Astrocyte of the cerebellum (primary cell): ENCODE data around the gene DOCK6.

Source experiments
- DNase-seq: peaks from one replicate; pipeline ENCODE4 v3.0.0-alpha.2; 2011; ENCODE audit warnings: low read depth
- H3K4me3 ChIP-seq: 2 replicates; pipeline ENCODE4 v1.5.1; 2011; ENCODE audit warnings: mild to moderate bottlenecking, low read depth, low read length, moderate library complexity
- in situ Hi-C: cut with HindIII; loops from 2 replicates; pipeline ENCODE4 v1.10.0; 2017; ENCODE audit warnings: low sequenced_read_pairs
- TF ChIP-seq, protein P1 (sequence below): IDR thresholded peaks from 2 replicates; pipeline ENCODE4 v1.5.1; 2012; ENCODE audit warnings: low read length, low read depth, moderate library complexity, mild to moderate bottlenecking; ENCODE audit errors: missing control alignments

The DOCK6 gene

DNA sequence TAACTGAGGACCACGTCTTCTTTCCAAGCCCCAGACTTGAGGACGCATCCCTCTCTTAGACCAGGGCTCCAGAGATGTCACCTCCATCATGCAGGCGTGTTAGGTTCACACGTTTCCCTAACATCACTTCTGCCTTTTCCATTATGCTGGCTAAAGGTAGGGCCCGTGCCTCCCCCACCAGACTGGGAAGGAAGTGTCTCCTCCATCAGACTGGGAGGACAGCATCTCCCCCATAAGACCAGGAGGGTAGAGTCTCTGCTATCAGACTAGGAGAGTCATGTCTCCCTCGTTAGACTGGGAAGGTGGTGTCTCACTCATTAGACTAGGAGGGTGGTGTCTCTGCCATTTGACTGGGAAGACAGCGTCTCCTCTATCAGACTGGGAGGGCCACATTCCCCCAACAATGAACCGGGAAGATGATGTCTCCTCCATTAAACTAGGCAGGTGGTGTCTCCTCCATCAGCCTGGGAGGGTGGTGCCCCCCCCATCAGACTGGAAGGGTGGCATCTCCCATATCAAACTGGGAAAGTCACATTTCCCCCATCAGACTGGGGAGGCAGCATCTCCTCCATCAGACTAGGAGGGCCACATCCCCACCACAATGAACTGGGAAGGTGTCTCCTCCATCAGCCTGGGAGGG lies 88.7 kb downstream of the DOCK6 start:
- TF ChIP-seq, protein P1, sequence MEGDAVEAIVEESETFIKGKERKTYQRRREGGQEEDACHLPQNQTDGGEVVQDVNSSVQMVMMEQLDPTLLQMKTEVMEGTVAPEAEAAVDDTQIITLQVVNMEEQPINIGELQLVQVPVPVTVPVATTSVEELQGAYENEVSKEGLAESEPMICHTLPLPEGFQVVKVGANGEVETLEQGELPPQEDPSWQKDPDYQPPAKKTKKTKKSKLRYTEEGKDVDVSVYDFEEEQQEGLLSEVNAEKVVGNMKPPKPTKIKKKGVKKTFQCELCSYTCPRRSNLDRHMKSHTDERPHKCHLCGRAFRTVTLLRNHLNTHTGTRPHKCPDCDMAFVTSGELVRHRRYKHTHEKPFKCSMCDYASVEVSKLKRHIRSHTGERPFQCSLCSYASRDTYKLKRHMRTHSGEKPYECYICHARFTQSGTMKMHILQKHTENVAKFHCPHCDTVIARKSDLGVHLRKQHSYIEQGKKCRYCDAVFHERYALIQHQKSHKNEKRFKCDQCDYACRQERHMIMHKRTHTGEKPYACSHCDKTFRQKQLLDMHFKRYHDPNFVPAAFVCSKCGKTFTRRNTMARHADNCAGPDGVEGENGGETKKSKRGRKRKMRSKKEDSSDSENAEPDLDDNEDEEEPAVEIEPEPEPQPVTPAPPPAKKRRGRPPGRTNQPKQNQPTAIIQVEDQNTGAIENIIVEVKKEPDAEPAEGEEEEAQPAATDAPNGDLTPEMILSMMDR: no peak
- in situ Hi-C loops: no loop called here
- DNase-seq: no peak
- no peak overlapping the region for H3K4me3 ChIP-seq

DNA sequence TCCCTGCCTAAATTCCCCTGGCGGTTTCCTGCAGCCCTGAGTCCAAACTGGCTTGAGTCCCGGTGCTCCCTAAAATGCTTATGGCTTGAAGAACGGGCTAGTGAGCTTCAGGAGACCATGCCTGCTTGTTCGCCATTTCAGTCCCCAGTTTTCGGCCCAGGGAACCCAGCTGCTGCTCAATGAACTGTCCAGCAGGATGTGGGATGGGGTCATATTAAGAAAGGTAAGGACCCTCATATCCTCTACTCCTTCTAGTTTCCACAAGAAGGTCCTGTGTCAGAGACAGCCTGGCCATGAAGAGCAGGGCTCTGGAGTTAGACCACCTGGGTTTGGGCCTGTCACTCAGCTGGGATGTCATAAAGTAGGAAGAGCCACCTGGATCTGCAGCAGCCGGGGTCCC lies 89.7 kb downstream of the DOCK6 start:
- in situ Hi-C loops: no loop called here
- TF ChIP-seq, protein P1: no peak
- no peak for DNase-seq
- H3K4me3 ChIP-seq: no peak overlapping the region

DNA sequence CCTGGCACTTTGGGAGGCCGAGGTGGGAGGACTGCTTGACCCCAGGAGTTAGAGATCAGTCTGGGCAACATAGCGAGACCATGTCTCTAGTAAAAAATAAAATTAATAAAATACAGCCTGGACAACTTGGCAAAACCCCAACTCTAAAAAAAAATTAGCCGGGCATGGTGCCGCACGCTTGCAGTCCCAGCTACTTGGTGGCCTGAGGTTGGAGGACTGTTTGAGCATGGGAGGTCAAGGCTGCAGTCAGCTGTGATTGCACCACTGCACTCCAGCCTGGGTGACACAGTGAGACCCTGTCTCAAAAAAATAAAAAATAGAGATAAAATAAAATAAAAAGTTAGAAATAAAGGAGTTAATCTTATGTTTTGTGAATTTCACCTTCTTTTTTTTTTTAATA lies 91.2 kb downstream of the DOCK6 start:
- DNase-seq: no peak
- TF ChIP-seq, protein P1: no peak
- in situ Hi-C loops: no loop called here
- no peak overlapping the region for H3K4me3 ChIP-seq

DNA sequence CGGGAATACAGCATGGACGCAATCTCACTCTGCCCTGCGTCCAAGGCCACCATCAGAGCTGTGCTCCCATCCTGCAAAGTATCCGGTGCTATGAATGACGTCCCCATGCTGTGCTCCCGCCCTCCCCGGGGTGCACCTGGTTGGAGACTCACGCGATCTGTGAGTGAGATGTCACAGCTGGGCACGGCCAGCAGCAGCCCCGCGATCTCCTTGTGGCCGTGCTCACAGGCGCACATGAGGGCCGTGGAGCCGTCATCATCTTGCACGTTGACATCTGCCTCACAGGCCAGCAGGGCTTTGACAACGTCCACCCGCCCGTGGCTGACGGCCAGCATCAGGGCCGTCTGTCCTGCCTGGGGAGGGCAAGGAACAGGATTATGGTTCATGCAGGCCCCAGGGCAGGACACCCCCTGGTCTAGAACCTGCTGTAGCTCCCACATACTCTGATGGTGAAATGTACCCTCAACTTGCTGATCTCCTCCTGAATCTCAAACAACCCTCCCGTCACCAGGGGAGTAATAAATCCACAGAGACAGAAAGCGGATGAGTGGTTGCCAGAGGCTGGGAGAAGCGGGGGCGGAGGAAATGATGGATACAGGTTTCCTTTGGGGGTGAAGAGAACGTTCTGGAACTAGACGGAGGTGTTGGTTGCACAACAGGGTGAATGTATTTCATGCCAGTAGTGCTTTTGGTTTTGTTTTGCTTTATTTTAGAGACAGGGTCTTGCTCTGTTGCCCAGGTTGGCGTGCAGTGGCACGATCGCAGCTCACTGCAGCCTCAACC lies 92.2 kb downstream of the DOCK6 start:
- TF ChIP-seq, protein P1: no peak
- in situ Hi-C loops: no loop called here
- no peak overlapping the region for H3K4me3 ChIP-seq
- no peak for DNase-seq

DNA sequence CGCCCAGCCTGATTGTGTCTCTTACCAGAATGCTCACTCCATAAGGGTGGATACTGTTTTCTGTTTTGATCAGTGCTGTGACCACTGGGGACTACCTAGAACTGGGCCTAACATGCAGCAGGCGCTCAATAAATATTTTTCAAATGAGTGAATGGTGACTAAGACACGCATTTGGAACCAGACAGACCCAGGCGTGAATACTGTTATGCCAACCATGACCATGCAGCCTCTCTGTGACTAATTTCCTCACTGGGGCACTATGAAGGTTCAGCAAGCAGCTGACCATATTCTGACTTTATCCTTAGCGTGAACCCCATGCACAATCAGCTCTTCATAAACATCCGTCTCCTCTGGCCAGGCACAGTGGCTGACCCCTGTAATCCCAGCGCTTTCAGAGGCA lies 93.8 kb downstream of the DOCK6 start:
- TF ChIP-seq, protein P1: no peak
- in situ Hi-C loops: no loop called here
- no peak overlapping the region for H3K4me3 ChIP-seq
- peak; percentile 53 for DNase-seq

DNA sequence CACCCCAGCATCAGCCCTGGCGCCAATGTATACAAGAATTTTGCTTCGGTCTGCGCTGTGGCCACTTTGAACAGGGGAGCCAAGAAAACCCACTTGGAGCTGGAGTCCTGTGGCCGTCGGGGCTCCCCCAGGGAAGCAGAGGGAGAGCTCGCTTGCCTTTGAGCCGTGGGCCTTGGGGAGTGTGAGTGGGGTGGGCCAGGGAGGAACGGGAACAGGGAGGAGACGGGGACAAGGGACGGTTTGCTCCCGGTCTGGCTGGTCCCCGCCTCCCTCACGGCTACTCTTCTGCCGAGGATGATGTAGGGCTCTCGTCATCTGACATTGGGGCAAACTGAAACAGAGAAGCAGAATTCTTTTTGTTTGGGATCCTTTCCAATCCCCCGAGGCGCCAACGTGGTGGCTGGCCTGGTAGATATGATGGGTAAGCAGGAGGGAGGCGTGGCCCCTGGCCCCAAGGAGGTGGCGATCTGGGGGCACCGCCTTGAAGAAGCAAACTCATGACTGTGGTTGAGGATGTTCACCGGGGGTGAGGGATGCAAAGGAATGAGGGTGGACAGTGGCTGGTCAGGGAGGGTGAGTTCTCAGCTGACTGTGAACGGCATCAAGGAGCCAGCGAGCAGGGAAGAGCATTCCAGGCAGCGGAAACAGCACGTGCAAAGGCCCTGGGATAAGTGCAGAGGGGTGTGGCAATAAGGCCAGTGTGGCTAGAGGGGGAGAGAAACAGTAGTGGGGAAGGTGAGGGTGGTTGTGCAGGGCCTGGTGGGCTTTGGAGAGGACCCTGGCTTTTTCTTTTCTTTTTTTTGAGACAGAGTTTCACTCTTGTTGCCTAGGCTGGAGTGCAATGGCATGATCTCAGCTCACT lies 95.8 kb downstream of the DOCK6 start:
- TF ChIP-seq, protein P1: no peak
- no peak for DNase-seq

More for the DNA sequence above, 95.8 kb downstream of the DOCK6 start:
- H3K4me3 ChIP-seq: no peak overlapping the region
- in situ Hi-C loops: no loop called here
